ENCODE measurements around the gene EEF1G. TPM values are rescaled to one million over a fixed set of nuclear protein-coding genes. Genes with fewer than 3 reads are reported as not detected.

The EEF1G gene
- total and polyA plus RNA-seq, 2 of the 13 experiments (the other 11 are each of a cell fraction or from before 2014, with no cell fraction given), result 1,787 to 2,144 TPM

- in situ Hi-C loops (cut with HindIII; ENCODE audit: extremely low pct_ligation_motif_present, low pct_unique_long_range_greater_than_20kb) (loop anchor here (5.0 kb wide), 1 partner anchor 161 kb away; no protein-coding TSS in a partner anchor), intact Hi-C loops (cut with micrococcal nuclease; ENCODE audit: unreplicated experiment) (no loop called here)
- POLR2A ChIA-PET, result interaction anchor here (0.7 to 1.6 kb wide), 5 partner anchors 12 to 60 kb away, joined by 3 to 5 read pairs (median 3); partner anchors contain the start of genes AHNAK, EEF1G and TUT1
- Histone ChIP-seq H3K36me3 (replicated peaks in 1 of 2; ENCODE audit: control insufficient read depth in 1 of 2, insufficient read depth in 2 of 2, low read length in 2 of 2) (peaks cover 10 to 51% of the 10 kb centered on the region in 2 experiments), H3K9ac (ENCODE audit: insufficient read depth, low read depth, low read length) (no peak overlapping the region), H2AFZ (ENCODE audit: low read length) (no peak overlapping the region), H3K4me3 (replicated peaks in 1 of 3; ENCODE audit: insufficient read depth in 1 of 3, low read depth in 2 of 3, low read length in 3 of 3) (no peak overlapping the region), H3K4me2 (ENCODE audit: low read depth, low read length) (no peak overlapping the region), H3K27me3 (ENCODE audit: control insufficient read depth in 1 of 2, insufficient read depth in 2 of 2, low read length in 2 of 2) (no peaks in the 10 kb centered on the region), H3K4me1 (ENCODE audit: insufficient read depth, low read length) (peaks cover 70% of the 10 kb centered on the region), H4K20me1 (ENCODE audit: insufficient read depth, low read length) (peaks cover 13% of the 10 kb centered on the region; the same call in 1 of the 2 replicates), H3K79me2 (ENCODE audit: insufficient read depth, low read length) (peaks cover 3% of the 10 kb centered on the region), H3K27ac (ENCODE audit: extremely low read length, insufficient read depth, low read length) (no peak overlapping the region), H3K9me3 (ENCODE audit: low read length) (no peaks in the 10 kb centered on the region)
- DNase-seq (ENCODE audit: low spot score), result no peak
- no peak for FAIRE-seq
- no TSS peak for BruUV-seq (replicated peaks)
- TF ChIP-seq POLR2A (IDR thresholded peaks at IDR 0.05; ENCODE audit: insufficient read depth in 1 of 2, low read depth in 2 of 2, low read length in 2 of 2) (peak in 1 of 2 experiments; percentile 23; a peak in 1 of 4 replicates), ZNF530 (CRISPR knock-in tag; IDR thresholded peaks at IDR 0.05; ENCODE audit: low read depth) (no peak), NFAT5 (CRISPR knock-in tag; IDR thresholded peaks at IDR 0.05) (no peak), MED13 (CRISPR knock-in tag; IDR thresholded peaks at IDR 0.05) (no peak), RBM22 (optimal IDR thresholded peaks at IDR 0.05; ENCODE audit: low read length) (peak; percentile 25), ATRX (CRISPR knock-in tag; IDR thresholded peaks at IDR 0.05; ENCODE audit: borderline replicate concordance) (no peak), EEA1 (CRISPR knock-in tag; IDR thresholded peaks at IDR 0.05; ENCODE audit: borderline replicate concordance) (no peak), MYC (CRISPR knock-in tag; IDR thresholded peaks at IDR 0.05; ENCODE audit: borderline replicate concordance) (no peak)
- WGBS (ENCODE audit: low lambda C conversion rate), result 98% methylated on average over 9 of the region's 9 CpGs
- no peak for ATAC-seq
- CTCF ChIA-PET (ENCODE audit: low intra/inter-chr PET ratio, low total read pairs), result interaction anchor here (2.4 kb wide), 1 partner anchor 16 kb away, joined by 10 read pairs; no protein-coding TSS in a partner anchor
Measured at GRCh38 chr11:62558669-62559068, 15.0 kb downstream of the EEF1G start.

Data from HepG2 (cell line).